ENCODE data around the gene POLR1C.

DNA sequence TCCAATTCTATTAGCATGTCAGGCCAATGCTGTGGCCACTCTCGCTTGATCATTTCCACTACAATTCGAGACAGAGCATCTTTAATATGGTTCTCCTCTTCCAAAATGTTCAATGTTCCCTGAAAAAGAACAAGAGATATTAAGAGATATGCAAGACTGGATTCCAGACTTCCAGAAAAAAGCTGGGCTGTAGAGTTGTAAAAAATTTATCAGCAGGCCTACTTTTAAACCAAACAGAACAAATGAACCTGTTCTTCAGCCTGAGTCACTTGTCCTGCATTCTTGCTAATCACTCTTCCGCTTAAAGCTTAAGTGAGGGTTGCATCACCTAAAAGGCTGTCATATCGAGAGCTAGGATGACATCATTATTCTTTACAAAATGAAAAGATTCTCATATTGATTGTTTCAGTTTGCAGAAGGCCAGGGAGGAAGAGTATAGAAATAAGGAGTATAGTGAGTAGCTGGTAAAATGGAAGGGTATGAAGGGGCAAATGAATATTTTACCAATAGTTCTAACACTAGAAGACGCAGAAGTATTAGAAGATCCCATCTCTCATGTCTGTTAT is 54.1 kb downstream of the POLR1C start:
- TF ChIP-seq, protein P1, sequence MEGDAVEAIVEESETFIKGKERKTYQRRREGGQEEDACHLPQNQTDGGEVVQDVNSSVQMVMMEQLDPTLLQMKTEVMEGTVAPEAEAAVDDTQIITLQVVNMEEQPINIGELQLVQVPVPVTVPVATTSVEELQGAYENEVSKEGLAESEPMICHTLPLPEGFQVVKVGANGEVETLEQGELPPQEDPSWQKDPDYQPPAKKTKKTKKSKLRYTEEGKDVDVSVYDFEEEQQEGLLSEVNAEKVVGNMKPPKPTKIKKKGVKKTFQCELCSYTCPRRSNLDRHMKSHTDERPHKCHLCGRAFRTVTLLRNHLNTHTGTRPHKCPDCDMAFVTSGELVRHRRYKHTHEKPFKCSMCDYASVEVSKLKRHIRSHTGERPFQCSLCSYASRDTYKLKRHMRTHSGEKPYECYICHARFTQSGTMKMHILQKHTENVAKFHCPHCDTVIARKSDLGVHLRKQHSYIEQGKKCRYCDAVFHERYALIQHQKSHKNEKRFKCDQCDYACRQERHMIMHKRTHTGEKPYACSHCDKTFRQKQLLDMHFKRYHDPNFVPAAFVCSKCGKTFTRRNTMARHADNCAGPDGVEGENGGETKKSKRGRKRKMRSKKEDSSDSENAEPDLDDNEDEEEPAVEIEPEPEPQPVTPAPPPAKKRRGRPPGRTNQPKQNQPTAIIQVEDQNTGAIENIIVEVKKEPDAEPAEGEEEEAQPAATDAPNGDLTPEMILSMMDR (conservative IDR thresholded peaks at IDR 0.05; ENCODE audit: low read length), result no peak
- no peak for TF ChIP-seq EZH2phosphoT487 (IDR thresholded peaks at IDR 0.05; ENCODE audit: borderline replicate concordance)
